ENCODE data around the gene ZBED6.
"Not testable (repeated sequence)": the region's sequence is repeated elsewhere in the genome, so short reads cannot be mapped to it uniquely, and the experiment has no call there.

Gene ZBED6

GRCh38 chr1:203789966-203790365 is 5.5 kb upstream of the ZBED6 start:
- DNase-seq, result no peak

GRCh38 chr1:203791498-203791897 is 3.9 kb upstream of the ZBED6 start:
- DNase-seq, result no peak

- DNase-seq, result no peak
Observed at GRCh38 chr1:203792486-203792885, 2.9 kb upstream of the ZBED6 start.

GRCh38 chr1:203793561-203793960 is 1.9 kb upstream of the ZBED6 start:
- DNase-seq, result not testable (repeated sequence)

GRCh38 chr1:203794764-203795440 is 521 bp upstream of the ZBED6 start:
- no peak for DNase-seq

- no peak for DNase-seq
Observed at GRCh38 chr1:203796236-203796605, 798 bp downstream of the ZBED6 start.

- DNase-seq, result no peak
Observed at GRCh38 chr1:203797216-203797615, 1.8 kb downstream of the ZBED6 start.

- no peak for DNase-seq
Observed at GRCh38 chr1:203797948-203798655, 2.7 kb downstream of the ZBED6 start.

GRCh38 chr1:203799157-203799556 is 3.7 kb downstream of the ZBED6 start:
- DNase-seq, result no peak

- no peak for DNase-seq
Observed at GRCh38 chr1:203799971-203800370, 4.5 kb downstream of the ZBED6 start.

GRCh38 chr1:203805689-203806088 is 10.3 kb downstream of the ZBED6 start:
- no peak for DNase-seq

GRCh38 chr1:203807196-203807595 is 11.8 kb downstream of the ZBED6 start:
- no peak for DNase-seq

GRCh38 chr1:203813581-203814341 is 18.3 kb downstream of the ZBED6 start:
- no peak for DNase-seq

- DNase-seq, result no peak
Observed at GRCh38 chr1:203818399-203818798, 23.0 kb downstream of the ZBED6 start.

- no peak for DNase-seq
Observed at GRCh38 chr1:203823306-203823705, 27.9 kb downstream of the ZBED6 start.

- no peak for DNase-seq
Observed at GRCh38 chr1:203826175-203826574, 30.8 kb downstream of the ZBED6 start.

- DNase-seq, result no peak
Observed at GRCh38 chr1:203828002-203828401, 32.6 kb downstream of the ZBED6 start.

GRCh38 chr1:203828503-203828902 is 33.1 kb downstream of the ZBED6 start:
- DNase-seq, result no peak

GRCh38 chr1:203829247-203829646 is 33.8 kb downstream of the ZBED6 start:
- not testable (repeated sequence) for DNase-seq

- DNase-seq, result no peak
Observed at GRCh38 chr1:203835476-203835875, 40.1 kb downstream of the ZBED6 start.

GRCh38 chr1:203839081-203839480 is 43.7 kb downstream of the ZBED6 start:
- DNase-seq, result no peak

GRCh38 chr1:203840208-203840808 is 44.9 kb downstream of the ZBED6 start:
- DNase-seq, result no peak

- DNase-seq, result no peak
Observed at GRCh38 chr1:203842559-203842876, 47.1 kb downstream of the ZBED6 start.

- no peak for DNase-seq
Observed at GRCh38 chr1:203843435-203843834, 48.0 kb downstream of the ZBED6 start.
